ENCODE results near the gene PDXK. TPM values are rescaled to one million over a fixed set of nuclear protein-coding genes. Genes with fewer than 3 reads are reported as not detected.

PDXK gene
- total RNA-seq, 3 donors from 2014 or later: 113 to 179 (median 161) TPM

GRCh38 chr21:43797925-43798715, 79.2 kb downstream of the PDXK start:
- H3K9me3 ChIP-seq: no peaks in the 10 kb centered on the region
- no peaks in the 10 kb centered on the region for H3K4me1 ChIP-seq (ENCODE audit: low read depth)
- ATAC-seq: no peak
- H3K36me3 ChIP-seq (ENCODE audit: low read depth): peaks cover 18% of the 10 kb centered on the region
- intact Hi-C loops (cut with DNase I, micrococcal nuclease): no loop called here
- no peak for TF ChIP-seq CTCF (IDR thresholded peaks at IDR 0.05)
- no peak for DNase-seq
- no peak overlapping the region for H3K4me3 ChIP-seq

GRCh38 chr21:43799301-43799840, 80.4 kb downstream of the PDXK start:
- intact Hi-C loops (cut with DNase I, micrococcal nuclease): no loop called here
- Histone ChIP-seq H3K4me3 (no peak overlapping the region), H3K4me1 (ENCODE audit: low read depth) (no peaks in the 10 kb centered on the region), H3K36me3 (ENCODE audit: low read depth) (peaks cover 18% of the 10 kb centered on the region), H3K9me3 (no peaks in the 10 kb centered on the region)
- TF ChIP-seq CTCF (IDR thresholded peaks at IDR 0.05): no peak
- no peak for ATAC-seq
- no peak for DNase-seq

- no peak for DNase-seq
- ATAC-seq: no peak
- Histone ChIP-seq H3K4me3 (no peak overlapping the region), H3K36me3 (ENCODE audit: low read depth) (peaks cover 18% of the 10 kb centered on the region), H3K4me1 (ENCODE audit: low read depth) (no peaks in the 10 kb centered on the region), H3K9me3 (no peaks in the 10 kb centered on the region)
- intact Hi-C loops (cut with DNase I, micrococcal nuclease): no loop called here
- TF ChIP-seq CTCF (IDR thresholded peaks at IDR 0.05): no peak
Observed at GRCh38 chr21:43800124-43800523, 81.2 kb downstream of the PDXK start.

GRCh38 chr21:43800566-43800965, 81.6 kb downstream of the PDXK start:
- Histone ChIP-seq H3K4me3 (no peak overlapping the region), H3K9me3 (no peaks in the 10 kb centered on the region), H3K36me3 (ENCODE audit: low read depth) (peaks cover 17% of the 10 kb centered on the region), H3K4me1 (ENCODE audit: low read depth) (no peaks in the 10 kb centered on the region)
- DNase-seq (no peak), ATAC-seq (no peak)
- TF ChIP-seq CTCF (IDR thresholded peaks at IDR 0.05): no peak
- intact Hi-C loops (cut with DNase I, micrococcal nuclease): no loop called here

GRCh38 chr21:43801006-43801783, 82.3 kb downstream of the PDXK start:
- H3K36me3 ChIP-seq (ENCODE audit: low read depth): peaks cover 14% of the 10 kb centered on the region
- no peak overlapping the region for H3K4me3 ChIP-seq
- H3K9me3 ChIP-seq: no peaks in the 10 kb centered on the region
- H3K4me1 ChIP-seq (ENCODE audit: low read depth): no peaks in the 10 kb centered on the region
- no peak for DNase-seq
- intact Hi-C loops (cut with DNase I, micrococcal nuclease): no loop called here
- no peak for TF ChIP-seq CTCF (IDR thresholded peaks at IDR 0.05)
- ATAC-seq: no peak
